Neural cell (in vitro differentiated cells): ENCODE results near the gene SDK1. TPM values are rescaled to one million over a fixed set of nuclear protein-coding genes. Genes with fewer than 3 reads are reported as not detected.

ENCODE experiments used
- H2AFZ ChIP-seq: fragments of 200-600, 300-800 bp; sonication (generic), shearing (Covaris generic); 2 replicates; pipeline ENCODE4 v1.6.0; 2014; ENCODE audit warnings: low read depth, mild to moderate bottlenecking, antibody characterized with exemption, low read length, moderate library complexity
- H3F3A ChIP-seq: fragments of 200-600 bp; shearing (Covaris generic); 2 replicates; pipeline ENCODE4 v1.6.1; 2016; ENCODE audit warnings: mild to moderate bottlenecking, moderate library complexity, mixed read lengths, antibody characterized with exemption, low read length; ENCODE audit not compliant: insufficient read depth, poor library complexity, severe bottlenecking
- H3K27ac ChIP-seq: fragments of 200-600, 300-800 bp; sonication (generic), shearing (Covaris generic); 2 replicates; pipeline ENCODE4 v1.5.1; 2014; ENCODE audit warnings: mild to moderate bottlenecking, low read length, moderate library complexity
- H3K27me3 ChIP-seq: fragments of 300-800, 200-600 bp; sonication (generic), shearing (Covaris generic); 2 replicates; pipeline ENCODE4 v1.6.0; 2014; ENCODE audit warnings: mild to moderate bottlenecking, low read depth, low read length, moderate library complexity; ENCODE audit not compliant: insufficient read depth
- H3K36me3 ChIP-seq: fragments of 300-800, 200-600 bp; sonication (generic), shearing (Covaris generic); 2 replicates; pipeline ENCODE4 v1.5.1; 2014; ENCODE audit warnings: mild to moderate bottlenecking, antibody characterized with exemption, low read length, moderate library complexity; ENCODE audit not compliant: insufficient read depth
- H3K4me2 ChIP-seq: fragments of 300-800, 200-600 bp; sonication (generic), shearing (Covaris generic); 2 replicates; pipeline ENCODE4 v1.6.0; 2014; ENCODE audit warnings: mild to moderate bottlenecking, low read length
- H3K4me3 ChIP-seq: fragments of 300-800, 200-600 bp; sonication (generic), shearing (Covaris generic); 2 replicates; pipeline ENCODE4 v1.5.1; 2014; ENCODE audit warnings: mild to moderate bottlenecking, low read length, moderate library complexity
- H3K79me2 ChIP-seq: fragments of 200-600 bp; shearing (Covaris generic); replicated peaks from 2 replicates; pipeline ENCODE4 v1.6.0; 2014; ENCODE audit warnings: mild to moderate bottlenecking, low read length, moderate library complexity; ENCODE audit not compliant: insufficient read depth
- H3K9ac ChIP-seq: fragments of 300-800, 200-600 bp; sonication (generic), shearing (Covaris generic); 2 replicates; pipeline ENCODE4 v1.6.1; 2016; ENCODE audit warnings: mild to moderate bottlenecking, low read length, mixed read lengths
- H3K9me2 ChIP-seq: fragments of 200-600 bp; shearing (Covaris generic); 2 replicates; pipeline ENCODE4 v1.6.1; 2016; ENCODE audit warnings: mild to moderate bottlenecking, low read length, mixed read lengths; ENCODE audit not compliant: insufficient read depth
- H3K9me3 ChIP-seq: fragments of 200-600, 300-800 bp; sonication (generic), shearing (Covaris generic); 2 replicates; pipeline ENCODE4 v1.6.1; 2016; ENCODE audit warnings: mild to moderate bottlenecking, mixed run types, low read length, moderate library complexity, mixed read lengths
- H4K20me1 ChIP-seq: fragments of 200-600 bp; shearing (Covaris generic); 2 replicates; pipeline ENCODE4 v1.6.1; 2016; ENCODE audit warnings: mild to moderate bottlenecking, mixed run types; ENCODE audit not compliant: insufficient read depth
- EP300 ChIP-seq: fragments of 450-650 bp; conservative IDR thresholded peaks from 2 replicates; pipeline ENCODE4 v1.6.1; 2014; ENCODE audit warnings: antibody characterized with exemption, mild to moderate bottlenecking, moderate library complexity; ENCODE audit not compliant: poor library complexity, severe bottlenecking
- EZH2 ChIP-seq: fragments of 200-600, 300-800 bp; shearing (Covaris generic), sonication (generic); IDR thresholded peaks from 2 replicates; pipeline ENCODE4 v1.6.1; 2014; ENCODE audit warnings: antibody characterized with exemption, low read length, borderline replicate concordance, mild to moderate bottlenecking; ENCODE audit not compliant: insufficient read depth, poor library complexity, severe bottlenecking
- MXI1 ChIP-seq: fragments of 450-650 bp; conservative IDR thresholded peaks from 2 replicates; pipeline ENCODE4 v1.6.1; 2014; ENCODE audit warnings: antibody characterized with exemption, mild to moderate bottlenecking; ENCODE audit not compliant: poor library complexity, severe bottlenecking
- POLR2AphosphoS5 ChIP-seq: IDR thresholded peaks from 2 replicates; pipeline ENCODE4 v1.6.1; 2012
- RAD21 ChIP-seq: fragments of 450-650 bp; conservative IDR thresholded peaks from 2 replicates; pipeline ENCODE4 v1.6.1; 2014; ENCODE audit warnings: antibody characterized with exemption, mild to moderate bottlenecking, moderate library complexity
- SMC3 ChIP-seq: fragments of 450-650 bp; conservative IDR thresholded peaks from 2 replicates; pipeline ENCODE4 v1.6.1; 2014; ENCODE audit warnings: antibody characterized with exemption, mild to moderate bottlenecking, moderate library complexity; ENCODE audit not compliant: poor library complexity
- TAF1 ChIP-seq: IDR thresholded peaks from 2 replicates; pipeline ENCODE4 v1.6.1; 2012; ENCODE audit warnings: low read depth
- polyA plus RNA-seq: library from polyadenylated mRNA; depleted of rRNA; stranded (reverse); fragments of >200 nt; gene quantifications from 2 replicates; pipeline ENCODE4 v1.2.3, GENCODE V29; 2014
- TF ChIP-seq, protein P1 (sequence below): fragments of 450-650 bp; IDR thresholded peaks from 2 replicates; pipeline ENCODE4 v1.5.1; 2014; ENCODE audit warnings: antibody characterized with exemption, mild to moderate bottlenecking, moderate library complexity; ENCODE audit not compliant: poor library complexity, severe bottlenecking
- TF ChIP-seq, protein P2 (sequence below): IDR thresholded peaks from 2 replicates; pipeline ENCODE4 v1.6.1; 2012; ENCODE audit warnings: borderline replicate concordance

The SDK1 gene
- polyA plus RNA-seq, 1 donor from 2014 or later, result 2.7 TPM

DNA sequence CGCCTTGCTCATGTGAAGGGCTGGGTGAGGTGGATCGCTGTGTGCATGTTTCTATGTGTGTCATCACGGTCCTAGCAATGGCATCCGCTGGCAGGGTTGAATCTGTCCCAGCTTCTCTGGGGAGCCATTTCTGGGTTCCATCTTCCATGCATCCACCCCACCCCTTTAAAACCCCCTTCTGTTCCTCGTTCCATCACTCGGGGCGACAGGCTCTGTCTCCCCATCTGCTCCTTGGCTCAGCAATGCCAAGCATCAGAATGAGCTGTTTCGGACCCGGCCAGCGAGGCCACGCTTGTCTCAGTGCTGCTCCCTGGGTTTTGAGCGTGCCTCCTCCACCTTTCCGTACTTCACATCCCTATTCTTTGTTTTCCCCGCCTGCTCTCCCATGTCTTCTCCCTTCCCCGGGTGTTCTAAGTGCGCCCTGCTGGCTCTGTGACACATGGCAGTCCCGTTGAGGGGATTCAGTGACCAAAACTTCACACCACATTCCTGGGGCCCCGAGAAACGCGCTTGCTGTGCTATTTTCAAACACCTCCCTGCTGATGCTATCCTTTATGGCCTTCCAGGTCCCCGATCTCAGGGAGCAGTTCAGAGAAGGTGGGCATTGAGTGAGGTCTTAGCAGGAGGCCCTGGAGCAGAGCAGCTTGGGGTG is 827.0 kb downstream of the SDK1 start:
- no peak overlapping the region for H3K9ac ChIP-seq
- H2AFZ ChIP-seq, result no peak overlapping the region
- no peak for TF ChIP-seq SMC3
- TF ChIP-seq MXI1, result no peak
- no peak for TF ChIP-seq EZH2
- no peak for TF ChIP-seq TAF1
- TF ChIP-seq, protein P1, sequence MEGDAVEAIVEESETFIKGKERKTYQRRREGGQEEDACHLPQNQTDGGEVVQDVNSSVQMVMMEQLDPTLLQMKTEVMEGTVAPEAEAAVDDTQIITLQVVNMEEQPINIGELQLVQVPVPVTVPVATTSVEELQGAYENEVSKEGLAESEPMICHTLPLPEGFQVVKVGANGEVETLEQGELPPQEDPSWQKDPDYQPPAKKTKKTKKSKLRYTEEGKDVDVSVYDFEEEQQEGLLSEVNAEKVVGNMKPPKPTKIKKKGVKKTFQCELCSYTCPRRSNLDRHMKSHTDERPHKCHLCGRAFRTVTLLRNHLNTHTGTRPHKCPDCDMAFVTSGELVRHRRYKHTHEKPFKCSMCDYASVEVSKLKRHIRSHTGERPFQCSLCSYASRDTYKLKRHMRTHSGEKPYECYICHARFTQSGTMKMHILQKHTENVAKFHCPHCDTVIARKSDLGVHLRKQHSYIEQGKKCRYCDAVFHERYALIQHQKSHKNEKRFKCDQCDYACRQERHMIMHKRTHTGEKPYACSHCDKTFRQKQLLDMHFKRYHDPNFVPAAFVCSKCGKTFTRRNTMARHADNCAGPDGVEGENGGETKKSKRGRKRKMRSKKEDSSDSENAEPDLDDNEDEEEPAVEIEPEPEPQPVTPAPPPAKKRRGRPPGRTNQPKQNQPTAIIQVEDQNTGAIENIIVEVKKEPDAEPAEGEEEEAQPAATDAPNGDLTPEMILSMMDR, result no peak
- TF ChIP-seq, protein P2, sequence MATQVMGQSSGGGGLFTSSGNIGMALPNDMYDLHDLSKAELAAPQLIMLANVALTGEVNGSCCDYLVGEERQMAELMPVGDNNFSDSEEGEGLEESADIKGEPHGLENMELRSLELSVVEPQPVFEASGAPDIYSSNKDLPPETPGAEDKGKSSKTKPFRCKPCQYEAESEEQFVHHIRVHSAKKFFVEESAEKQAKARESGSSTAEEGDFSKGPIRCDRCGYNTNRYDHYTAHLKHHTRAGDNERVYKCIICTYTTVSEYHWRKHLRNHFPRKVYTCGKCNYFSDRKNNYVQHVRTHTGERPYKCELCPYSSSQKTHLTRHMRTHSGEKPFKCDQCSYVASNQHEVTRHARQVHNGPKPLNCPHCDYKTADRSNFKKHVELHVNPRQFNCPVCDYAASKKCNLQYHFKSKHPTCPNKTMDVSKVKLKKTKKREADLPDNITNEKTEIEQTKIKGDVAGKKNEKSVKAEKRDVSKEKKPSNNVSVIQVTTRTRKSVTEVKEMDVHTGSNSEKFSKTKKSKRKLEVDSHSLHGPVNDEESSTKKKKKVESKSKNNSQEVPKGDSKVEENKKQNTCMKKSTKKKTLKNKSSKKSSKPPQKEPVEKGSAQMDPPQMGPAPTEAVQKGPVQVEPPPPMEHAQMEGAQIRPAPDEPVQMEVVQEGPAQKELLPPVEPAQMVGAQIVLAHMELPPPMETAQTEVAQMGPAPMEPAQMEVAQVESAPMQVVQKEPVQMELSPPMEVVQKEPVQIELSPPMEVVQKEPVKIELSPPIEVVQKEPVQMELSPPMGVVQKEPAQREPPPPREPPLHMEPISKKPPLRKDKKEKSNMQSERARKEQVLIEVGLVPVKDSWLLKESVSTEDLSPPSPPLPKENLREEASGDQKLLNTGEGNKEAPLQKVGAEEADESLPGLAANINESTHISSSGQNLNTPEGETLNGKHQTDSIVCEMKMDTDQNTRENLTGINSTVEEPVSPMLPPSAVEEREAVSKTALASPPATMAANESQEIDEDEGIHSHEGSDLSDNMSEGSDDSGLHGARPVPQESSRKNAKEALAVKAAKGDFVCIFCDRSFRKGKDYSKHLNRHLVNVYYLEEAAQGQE, result no peak
- TF ChIP-seq EP300, result no peak
- no peak for TF ChIP-seq RAD21
- no peak for TF ChIP-seq POLR2AphosphoS5
- no peaks in the 10 kb centered on the region for H3K79me2 ChIP-seq
- H3K4me2 ChIP-seq, result no peak overlapping the region
- no peaks in the 10 kb centered on the region for H3F3A ChIP-seq
- H3K27me3 ChIP-seq, result no peaks in the 10 kb centered on the region
- no peaks in the 10 kb centered on the region for H3K9me2 ChIP-seq
- H4K20me1 ChIP-seq, result no peaks in the 10 kb centered on the region
- H3K27ac ChIP-seq, result no peak overlapping the region
- no peaks in the 10 kb centered on the region for H3K36me3 ChIP-seq
- H3K4me3 ChIP-seq, result no peak overlapping the region
- H3K9me3 ChIP-seq, result no peaks in the 10 kb centered on the region

DNA sequence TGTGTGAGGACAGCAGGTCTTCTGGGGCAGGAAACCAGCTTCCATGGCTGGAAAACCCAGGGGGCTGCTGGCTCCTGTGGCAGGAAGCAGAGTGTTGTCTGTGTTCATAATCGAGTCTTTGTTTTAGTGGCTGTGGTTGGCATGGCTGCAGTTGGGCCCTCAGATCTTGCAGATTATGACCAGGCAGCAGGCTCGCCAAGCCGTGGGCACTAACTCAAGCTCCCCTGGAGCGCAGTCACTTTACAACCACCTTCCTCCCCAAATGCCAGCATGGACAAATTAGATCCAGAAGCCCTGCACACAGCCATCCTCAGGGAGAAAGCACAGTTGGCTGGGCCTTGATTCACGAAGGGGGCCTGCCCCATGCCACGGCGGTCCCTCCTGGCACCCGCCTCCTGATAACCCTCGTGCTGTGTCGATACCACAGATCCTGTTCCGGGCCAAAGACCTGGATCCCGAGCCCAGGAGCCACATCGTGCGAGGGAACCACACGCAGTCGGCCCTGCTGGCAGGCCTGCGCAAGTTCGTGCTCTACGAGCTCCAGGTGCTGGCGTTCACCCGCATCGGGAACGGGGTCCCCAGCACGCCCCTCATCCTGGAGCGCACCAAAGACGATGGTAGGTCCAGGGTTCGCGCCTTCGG is 828.5 kb downstream of the SDK1 start:
- Histone ChIP-seq H3K27me3 (no peaks in the 10 kb centered on the region), H3K9me2 (no peaks in the 10 kb centered on the region), H3F3A (no peaks in the 10 kb centered on the region), H3K4me2 (no peak overlapping the region), H2AFZ (no peak overlapping the region), H3K4me3 (no peak overlapping the region), H3K36me3 (no peaks in the 10 kb centered on the region), H3K27ac (no peak overlapping the region), H3K79me2 (no peaks in the 10 kb centered on the region), H3K9ac (no peak overlapping the region), H4K20me1 (no peaks in the 10 kb centered on the region), H3K9me3 (no peaks in the 10 kb centered on the region)
- TF ChIP-seq MXI1 (no peak), TAF1 (no peak)
